HCT116 (cell line): ENCODE measurements around the gene MORC1. TPM values are rescaled to one million over a fixed set of nuclear protein-coding genes. Genes with fewer than 3 reads are reported as not detected.

Experiments used
- ATAC-seq: fragments of 200-7000 bp; cut with Tn5 transposase; 2 replicates; pipeline ENCODE4 v1.9.1; 2020; ENCODE audit warnings: mild to moderate bottlenecking, moderate library complexity
- BruUV-seq: library from RNA; stranded (reverse); fragments of 400-500 nt; replicated peaks from 2 replicates; lab custom pipeline; 2021; lab: Mats Ljungman, UMichigan
- CTCF ChIA-PET: fragments of 300-600 bp; sonication (Branson Sonifier 250); formaldehyde crosslinking; loops from one replicate; lab custom pipeline; 2021; ENCODE audit warnings: antibody characterized with exemption; lab: Charles Lee
- POLR2A ChIA-PET: fragments of 300-600, 350-600 bp; sonication (Branson Sonifier 250); formaldehyde crosslinking; loops from one replicate; lab custom pipeline; 2021; ENCODE audit warnings: antibody characterized with exemption; lab: Charles Lee
- RAD21 ChIA-PET, 2 experiments: fragments of 300-600 bp; sonication (Branson Sonifier 250); formaldehyde crosslinking; loops; one replicate each; lab custom pipeline; 2023; ENCODE audit warnings: low total read pairs in 2 of 2; ENCODE audit not compliant: uncharacterized antibody in 2 of 2, unreplicated experiment in 2 of 2, low non-redundant PET in 1 of 2; lab: Charles Lee
- DNase-seq: peaks from one replicate; pipeline ENCODE4 v3.0.0-alpha.2; 2010; ENCODE audit warnings: low read depth, low spot score
- H2AFZ ChIP-seq: fragments of 200-600 bp; shearing (Covaris generic), sonication (generic); 2 replicates; pipeline ENCODE4 v1.6.1; 2017; ENCODE audit warnings: low read depth, mixed run types, mixed read lengths, antibody characterized with exemption, low read length; ENCODE audit not compliant: poor library complexity, severe bottlenecking
- H3K27ac ChIP-seq: 2 replicates; pipeline ENCODE4 v1.5.1; 2012; ENCODE audit warnings: low read depth, low read length
- H3K27me3 ChIP-seq: fragments of 200-600 bp; sonication (generic); 2 replicates; pipeline ENCODE4 v1.6.1; 2016; ENCODE audit warnings: mixed run types, low read length, mixed read lengths; ENCODE audit not compliant: insufficient read depth
- H3K36me3 ChIP-seq, 2 experiments: fragments of 200-500 bp in 1 of 2; fragments of 200-600 bp in 1 of 2; sonication (Bioruptor generic) in 1 of 2; sonication (generic) in 1 of 2; 2 replicates each; pipeline versions ENCODE4 v1.5.1 to v1.6.1; 2014 to 2016; ENCODE audit warnings: low read length in 2 of 2, inconsistent platforms in 1 of 2, mixed read lengths in 1 of 2, mixed run types in 1 of 2; ENCODE audit not compliant: insufficient read depth in 2 of 2, control insufficient read depth in 1 of 2
- H3K4me1 ChIP-seq, 2 experiments: fragments of 200-600 bp in 1 of 2; sonication (generic) in 1 of 2; 2 replicates each; pipeline versions ENCODE4 v1.5.1 to v1.6.1; 2012 to 2017; ENCODE audit warnings: low read length in 2 of 2, inconsistent platforms in 1 of 2, mild to moderate bottlenecking in 1 of 2, mixed read lengths in 1 of 2, mixed run types in 1 of 2, moderate library complexity in 1 of 2; ENCODE audit not compliant: insufficient read depth in 2 of 2, control insufficient read depth in 1 of 2
- H3K4me2 ChIP-seq: fragments of 200-600 bp; sonication (generic); 2 replicates; pipeline ENCODE4 v1.6.1; 2017; ENCODE audit warnings: mixed run types, low read length, mixed read lengths
- H3K4me3 ChIP-seq, 2 experiments: fragments of 200-600 bp in 1 of 2; sonication (generic) in 1 of 2; replicated peaks in 1 of 2; 2 replicates each; pipeline ENCODE4 v1.5.1; 2011 to 2016; ENCODE audit warnings: low read length in 2 of 2, control low read depth in 1 of 2, low read depth in 1 of 2, mild to moderate bottlenecking in 1 of 2, mixed read lengths in 1 of 2, mixed run types in 1 of 2
- H3K79me2 ChIP-seq: fragments of 200-600 bp; sonication (generic); 2 replicates; pipeline ENCODE4 v1.6.1; 2017; ENCODE audit warnings: mild to moderate bottlenecking, mixed run types, low read length, moderate library complexity, mixed read lengths; ENCODE audit not compliant: insufficient read depth
- H3K9ac ChIP-seq: fragments of 200-600 bp; sonication (generic); 2 replicates; pipeline ENCODE4 v1.6.1; 2016; ENCODE audit warnings: low read length, mixed read lengths
- H3K9me2 ChIP-seq: fragments of 200-600 bp; sonication (generic), shearing (Covaris generic); 2 replicates; pipeline ENCODE4 v1.6.1; 2017; ENCODE audit warnings: mixed run types, mild to moderate bottlenecking, moderate library complexity; ENCODE audit not compliant: insufficient read depth
- H3K9me3 ChIP-seq, 2 experiments: fragments of 200-500 bp in 1 of 2; fragments of 200-600 bp in 1 of 2; sonication (Bioruptor generic) in 1 of 2; sonication (generic) in 1 of 2; 2 replicates each; pipeline ENCODE4 v1.6.1; 2014 to 2017; ENCODE audit warnings: low read length in 2 of 2, mixed read lengths in 2 of 2, inconsistent platforms in 1 of 2, low read depth in 1 of 2, mild to moderate bottlenecking in 1 of 2, mixed run types in 1 of 2, moderate library complexity in 1 of 2; ENCODE audit not compliant: control insufficient read depth in 1 of 2, insufficient read depth in 1 of 2
- H4K20me1 ChIP-seq: fragments of 200-600 bp; sonication (generic), shearing (Covaris generic); 2 replicates; pipeline ENCODE4 v1.6.1; 2017; ENCODE audit warnings: mixed run types, mild to moderate bottlenecking, moderate library complexity; ENCODE audit not compliant: insufficient read depth
- CEBPB ChIP-seq: IDR thresholded peaks from 2 replicates; pipeline ENCODE4 v1.6.1; 2012; ENCODE audit warnings: low read depth
- EGR1 ChIP-seq: IDR thresholded peaks from 2 replicates; pipeline ENCODE4 v1.6.1; 2012; ENCODE audit warnings: low read depth
- FOSL1 ChIP-seq: IDR thresholded peaks from 2 replicates; pipeline ENCODE4 v1.6.1; 2012; ENCODE audit warnings: low read depth
- POLR2A ChIP-seq: IDR thresholded peaks from 2 replicates; pipeline ENCODE4 v1.7.0; 2011; ENCODE audit warnings: borderline replicate concordance; ENCODE audit not compliant: insufficient read depth, insufficient read length; ENCODE audit errors: extremely low read depth
- RAD21 ChIP-seq: IDR thresholded peaks from 2 replicates; pipeline ENCODE4 v1.6.1; 2012; ENCODE audit warnings: low read depth, mild to moderate bottlenecking
- intact Hi-C: fragments of 100-400 bp; cut with micrococcal nuclease; formaldehyde crosslinking; loops from 2 replicates; pipeline ENCODE4 v1.10.0; 2022
- total RNA-seq: library from RNA; stranded (reverse); gene quantifications from one replicate; pipeline ENCODE4 v1.2.1, GENCODE V29; 2021; ENCODE audit not compliant: unreplicated experiment
- TF ChIP-seq, protein P1 (sequence below): IDR thresholded peaks from 2 replicates; pipeline ENCODE4 v1.6.1; 2012; ENCODE audit warnings: low read depth

Gene MORC1
- total RNA-seq, 1 experiment from 2014 or later: not detected

- TF ChIP-seq, protein P1, sequence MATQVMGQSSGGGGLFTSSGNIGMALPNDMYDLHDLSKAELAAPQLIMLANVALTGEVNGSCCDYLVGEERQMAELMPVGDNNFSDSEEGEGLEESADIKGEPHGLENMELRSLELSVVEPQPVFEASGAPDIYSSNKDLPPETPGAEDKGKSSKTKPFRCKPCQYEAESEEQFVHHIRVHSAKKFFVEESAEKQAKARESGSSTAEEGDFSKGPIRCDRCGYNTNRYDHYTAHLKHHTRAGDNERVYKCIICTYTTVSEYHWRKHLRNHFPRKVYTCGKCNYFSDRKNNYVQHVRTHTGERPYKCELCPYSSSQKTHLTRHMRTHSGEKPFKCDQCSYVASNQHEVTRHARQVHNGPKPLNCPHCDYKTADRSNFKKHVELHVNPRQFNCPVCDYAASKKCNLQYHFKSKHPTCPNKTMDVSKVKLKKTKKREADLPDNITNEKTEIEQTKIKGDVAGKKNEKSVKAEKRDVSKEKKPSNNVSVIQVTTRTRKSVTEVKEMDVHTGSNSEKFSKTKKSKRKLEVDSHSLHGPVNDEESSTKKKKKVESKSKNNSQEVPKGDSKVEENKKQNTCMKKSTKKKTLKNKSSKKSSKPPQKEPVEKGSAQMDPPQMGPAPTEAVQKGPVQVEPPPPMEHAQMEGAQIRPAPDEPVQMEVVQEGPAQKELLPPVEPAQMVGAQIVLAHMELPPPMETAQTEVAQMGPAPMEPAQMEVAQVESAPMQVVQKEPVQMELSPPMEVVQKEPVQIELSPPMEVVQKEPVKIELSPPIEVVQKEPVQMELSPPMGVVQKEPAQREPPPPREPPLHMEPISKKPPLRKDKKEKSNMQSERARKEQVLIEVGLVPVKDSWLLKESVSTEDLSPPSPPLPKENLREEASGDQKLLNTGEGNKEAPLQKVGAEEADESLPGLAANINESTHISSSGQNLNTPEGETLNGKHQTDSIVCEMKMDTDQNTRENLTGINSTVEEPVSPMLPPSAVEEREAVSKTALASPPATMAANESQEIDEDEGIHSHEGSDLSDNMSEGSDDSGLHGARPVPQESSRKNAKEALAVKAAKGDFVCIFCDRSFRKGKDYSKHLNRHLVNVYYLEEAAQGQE: no peak
- TF ChIP-seq CEBPB (no peak), POLR2A (no peak), EGR1 (no peak)
These were observed 70.6 kb downstream of the MORC1 start (continued) for GRCh38 chr3:109047366-109047765.

DNA sequence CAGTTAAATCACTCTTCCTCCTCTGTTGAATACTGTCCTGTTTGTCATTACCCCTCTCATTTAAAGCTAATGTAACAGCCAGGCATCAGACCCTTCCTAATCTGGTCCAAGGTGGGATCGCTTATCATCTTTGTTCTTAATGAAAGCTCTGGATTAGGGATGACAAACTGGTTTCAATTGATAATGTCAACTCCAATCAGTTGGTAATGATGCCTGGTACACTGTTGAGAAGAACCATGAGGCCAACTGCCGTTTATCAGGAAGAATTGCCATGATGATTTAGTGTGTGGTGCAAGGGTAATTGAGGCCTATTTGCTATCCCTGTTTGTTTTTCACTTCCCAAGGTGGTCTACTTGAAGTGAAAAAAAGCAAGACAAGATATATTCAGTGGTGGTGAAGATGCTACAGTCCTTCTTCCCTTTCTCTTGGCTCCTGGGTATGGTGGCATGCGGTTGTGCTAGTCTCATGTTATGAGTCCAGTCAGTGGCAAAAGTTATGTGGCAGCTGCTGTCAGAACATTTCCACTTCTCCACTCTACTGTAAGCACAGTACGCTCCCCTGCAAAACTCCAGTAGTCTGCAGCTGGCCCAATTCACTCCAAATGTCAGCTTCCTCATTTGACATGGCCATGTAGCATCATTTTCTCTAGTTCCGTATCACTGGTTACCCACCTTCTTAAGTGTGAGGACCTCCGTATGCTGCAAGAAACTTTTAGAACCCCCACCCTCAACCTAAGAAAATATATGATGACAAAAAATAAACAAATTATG, 72.5 kb downstream of the MORC1 start:
- ChIA-PET CTCF (no interaction called here), POLR2A (no interaction called here), RAD21 (no interaction called here)
- no peaks in the 10 kb centered on the region for H3K27me3 ChIP-seq
- H3K9ac ChIP-seq: no peak overlapping the region
- no peak overlapping the region for H3K27ac ChIP-seq
- H2AFZ ChIP-seq: no peak overlapping the region
- no peak overlapping the region for H3K4me3 ChIP-seq
- no peaks in the 10 kb centered on the region for H3K79me2 ChIP-seq
- intact Hi-C loops: no loop called here
- H4K20me1 ChIP-seq: no peaks in the 10 kb centered on the region
- H3K4me1 ChIP-seq: no peaks in the 10 kb centered on the region
- no peaks in the 10 kb centered on the region for H3K9me2 ChIP-seq
- no peaks in the 10 kb centered on the region for H3K9me3 ChIP-seq
- DNase-seq (no peak), ATAC-seq (no peak)
- TF ChIP-seq FOSL1 (no peak), RAD21 (no peak)
- H3K36me3 ChIP-seq: no peaks in the 10 kb centered on the region
- BruUV-seq: no TSS peak
- no peak overlapping the region for H3K4me2 ChIP-seq
